Smooth muscle cell (in vitro differentiated cells): Measurements from ENCODE around the gene WASF3. TPM values are rescaled to one million over a fixed set of nuclear protein-coding genes. Genes with fewer than 3 reads are reported as not detected.

ENCODE experiments used
- DNase-seq: peaks from one replicate; lab custom pipeline; 2025; ENCODE audit not compliant: unreplicated experiment; lab: John Stamatoyannopoulos, UW
- H2AFZ ChIP-seq: fragments of 200-600 bp; sonication (generic); 2 replicates; pipeline ENCODE4 v1.6.0; 2016; ENCODE audit warnings: antibody characterized with exemption, low read depth, mild to moderate bottlenecking
- H3F3A ChIP-seq: fragments of 200-600 bp; sonication (generic); 2 replicates; pipeline ENCODE4 v1.6.0; 2017; ENCODE audit warnings: antibody characterized with exemption, low read depth
- H3K27ac ChIP-seq: fragments of 200-600 bp; sonication (generic); 2 replicates; pipeline ENCODE4 v1.5.1; 2016; ENCODE audit warnings: low read depth, mild to moderate bottlenecking
- H3K27me3 ChIP-seq: fragments of 200-600 bp; sonication (generic); 2 replicates; pipeline ENCODE4 v1.6.1; 2016; ENCODE audit warnings: low read depth, mild to moderate bottlenecking
- H3K36me3 ChIP-seq: fragments of 200-600 bp; sonication (generic); 2 replicates; pipeline ENCODE4 v1.5.1; 2016; ENCODE audit warnings: low read depth
- H3K4me1 ChIP-seq: fragments of 200-600 bp; sonication (generic); 2 replicates; pipeline ENCODE4 v1.5.1; 2016; ENCODE audit warnings: low read depth
- H3K4me2 ChIP-seq: fragments of 200-600 bp; sonication (generic); 2 replicates; pipeline ENCODE4 v1.6.0; 2016; ENCODE audit warnings: mild to moderate bottlenecking
- H3K4me3 ChIP-seq: fragments of 200-600 bp; sonication (generic); 2 replicates; pipeline ENCODE4 v1.5.1; 2016; ENCODE audit warnings: mild to moderate bottlenecking
- H3K79me2 ChIP-seq: fragments of 200-600 bp; sonication (generic); 2 replicates; pipeline ENCODE4 v1.6.0; 2016; ENCODE audit warnings: low read depth, mild to moderate bottlenecking
- H3K9ac ChIP-seq: fragments of 200-600 bp; sonication (generic); 2 replicates; pipeline ENCODE4 v1.6.0; 2016; ENCODE audit warnings: low read depth
- H3K9me3 ChIP-seq: fragments of 200-600 bp; sonication (generic); replicated peaks from 2 replicates; pipeline ENCODE4 v1.5.1; 2016; ENCODE audit warnings: low read depth
- H4K20me1 ChIP-seq: fragments of 200-600 bp; sonication (generic); 2 replicates; pipeline ENCODE4 v1.6.0; 2016; ENCODE audit warnings: low read depth
- WGBS: methylation state at CpG from one replicate; pipeline ENCODE4 v1.1.7; 2016; ENCODE audit warnings: low lambda C conversion rate; 5-methylcytosine and 5-hydroxymethylcytosine counted together
- polyA plus RNA-seq: library from polyadenylated mRNA; unstranded; fragments of >200 nt; fragmentation: Nextera tagmentation; extraction: Ambion mirVana; gene quantifications from 2 replicates; pipeline ENCODE4 v1.2.1, GENCODE V29; 2016
- total RNA-seq: library from RNA; depleted of rRNA; stranded (reverse); fragments of >200 nt; gene quantifications from 2 replicates; pipeline ENCODE4 v1.2.3, GENCODE V29; 2014
- TF ChIP-seq, protein P1 (sequence below): fragments of 200-600 bp; sonication (generic); IDR thresholded peaks from 2 replicates; pipeline ENCODE4 v1.5.1; 2017; ENCODE audit warnings: borderline replicate concordance, mild to moderate bottlenecking, antibody characterized with exemption; ENCODE audit not compliant: insufficient read depth, poor library complexity, severe bottlenecking

Gene WASF3
- total and polyA plus RNA-seq, 2 experiments from 2014 or later: 4.0 to 5.8 TPM

DNA sequence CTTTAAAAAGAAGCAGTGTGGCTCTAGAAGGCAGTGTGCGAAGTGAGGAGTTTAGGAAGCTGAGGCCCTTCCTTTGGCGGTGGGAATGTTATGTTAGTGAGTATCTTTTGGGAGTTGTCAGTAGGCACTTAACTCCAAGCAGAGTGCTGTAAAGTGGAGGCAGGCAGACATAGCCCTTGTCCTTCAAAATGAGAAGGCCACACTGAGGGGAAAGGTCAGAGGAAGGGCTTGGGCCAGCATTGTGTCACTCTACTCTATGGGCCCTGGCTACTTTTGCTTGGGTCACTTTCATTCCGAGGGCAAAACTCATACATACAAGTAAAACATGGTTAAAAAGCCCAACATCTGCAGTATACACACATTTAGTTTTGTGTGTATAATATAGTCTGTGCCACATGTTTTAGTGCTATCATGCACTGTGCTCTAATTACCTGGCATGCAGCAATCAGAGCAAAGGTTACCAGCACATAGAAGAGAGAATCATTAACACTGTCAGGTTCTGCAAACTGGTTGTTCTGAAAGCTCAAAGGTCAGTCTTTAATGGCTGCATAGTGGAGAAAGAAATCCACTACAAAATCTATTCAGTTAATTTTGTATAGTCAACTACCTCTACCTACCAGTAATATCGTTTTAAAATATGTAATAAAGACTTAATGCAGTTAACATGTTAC, 64.4 kb downstream of the WASF3 start:
- Histone ChIP-seq H3K9ac (no peak overlapping the region), H3F3A (no peaks in the 10 kb centered on the region), H3K9me3 (peaks cover 18% of the 10 kb centered on the region), H3K4me2 (no peak overlapping the region), H3K79me2 (no peaks in the 10 kb centered on the region), H3K27me3 (no peaks in the 10 kb centered on the region), H2AFZ (no peak overlapping the region), H3K36me3 (peaks cover 3% of the 10 kb centered on the region), H3K27ac (no peak overlapping the region), H4K20me1 (no peaks in the 10 kb centered on the region), H3K4me1 (peaks cover 4% of the 10 kb centered on the region), H3K4me3 (no peak overlapping the region)
- TF ChIP-seq, protein P1, sequence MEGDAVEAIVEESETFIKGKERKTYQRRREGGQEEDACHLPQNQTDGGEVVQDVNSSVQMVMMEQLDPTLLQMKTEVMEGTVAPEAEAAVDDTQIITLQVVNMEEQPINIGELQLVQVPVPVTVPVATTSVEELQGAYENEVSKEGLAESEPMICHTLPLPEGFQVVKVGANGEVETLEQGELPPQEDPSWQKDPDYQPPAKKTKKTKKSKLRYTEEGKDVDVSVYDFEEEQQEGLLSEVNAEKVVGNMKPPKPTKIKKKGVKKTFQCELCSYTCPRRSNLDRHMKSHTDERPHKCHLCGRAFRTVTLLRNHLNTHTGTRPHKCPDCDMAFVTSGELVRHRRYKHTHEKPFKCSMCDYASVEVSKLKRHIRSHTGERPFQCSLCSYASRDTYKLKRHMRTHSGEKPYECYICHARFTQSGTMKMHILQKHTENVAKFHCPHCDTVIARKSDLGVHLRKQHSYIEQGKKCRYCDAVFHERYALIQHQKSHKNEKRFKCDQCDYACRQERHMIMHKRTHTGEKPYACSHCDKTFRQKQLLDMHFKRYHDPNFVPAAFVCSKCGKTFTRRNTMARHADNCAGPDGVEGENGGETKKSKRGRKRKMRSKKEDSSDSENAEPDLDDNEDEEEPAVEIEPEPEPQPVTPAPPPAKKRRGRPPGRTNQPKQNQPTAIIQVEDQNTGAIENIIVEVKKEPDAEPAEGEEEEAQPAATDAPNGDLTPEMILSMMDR: no peak
- WGBS: 99% methylated on average over 4 of the region's 4 CpGs
- no peak for DNase-seq

DNA sequence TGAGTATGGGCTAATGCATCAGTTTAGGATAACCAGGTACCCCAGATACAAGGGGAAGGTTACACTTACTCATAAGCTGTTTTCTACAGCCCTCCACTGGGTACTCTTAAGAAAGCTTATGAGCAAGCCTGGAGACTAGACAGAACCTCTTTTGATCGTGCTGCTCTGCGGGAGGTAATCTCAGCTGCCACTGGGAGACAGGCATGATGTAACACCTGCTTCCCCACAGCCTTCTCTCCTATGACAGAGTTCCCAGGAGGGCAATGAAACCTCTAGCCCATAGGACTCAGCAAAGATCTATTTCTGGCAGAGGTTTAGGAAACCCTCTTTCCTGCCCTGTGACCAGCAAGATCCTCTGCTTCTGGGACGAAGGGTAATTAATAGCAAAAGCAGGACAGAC, 65.6 kb downstream of the WASF3 start:
- H2AFZ ChIP-seq: no peak overlapping the region
- peaks cover 4% of the 10 kb centered on the region for H3K4me1 ChIP-seq
- no peak overlapping the region for H3K9ac ChIP-seq
- no peaks in the 10 kb centered on the region for H4K20me1 ChIP-seq
- no peaks in the 10 kb centered on the region for H3F3A ChIP-seq
- no peak overlapping the region for H3K27ac ChIP-seq
- DNase-seq: no peak
- H3K79me2 ChIP-seq: no peaks in the 10 kb centered on the region
- H3K4me2 ChIP-seq: no peak overlapping the region
- H3K36me3 ChIP-seq: peaks cover 3% of the 10 kb centered on the region
- TF ChIP-seq, protein P1: no peak
- H3K9me3 ChIP-seq: peaks cover 18% of the 10 kb centered on the region
- H3K4me3 ChIP-seq: no peak overlapping the region
- H3K27me3 ChIP-seq: no peaks in the 10 kb centered on the region
- WGBS: 74% methylated on average over 3 of the region's 3 CpGs

DNA sequence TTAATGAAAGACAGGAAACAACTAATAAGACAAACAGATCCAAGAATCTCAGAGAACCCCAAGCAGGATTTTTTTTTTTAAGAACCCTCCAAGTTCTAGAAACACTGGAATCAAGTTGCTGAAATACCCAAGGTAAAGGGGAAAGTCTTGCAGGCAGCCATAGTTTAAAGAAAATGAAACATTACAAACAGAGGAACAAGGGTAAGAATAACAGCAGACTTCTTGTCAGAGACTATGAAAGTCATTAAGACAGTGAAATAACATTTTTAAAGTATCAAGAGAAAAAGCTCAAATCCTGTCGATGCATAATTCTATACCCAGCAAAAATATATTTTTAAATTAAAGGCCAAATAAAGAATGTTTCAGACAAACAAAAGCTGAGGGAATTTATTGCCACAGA, 67.1 kb downstream of the WASF3 start:
- H3K9me3 ChIP-seq: peaks cover 18% of the 10 kb centered on the region
- H3K27ac ChIP-seq: no peak overlapping the region
- TF ChIP-seq, protein P1: no peak
- no peak for DNase-seq
- H4K20me1 ChIP-seq: no peaks in the 10 kb centered on the region
- no peak overlapping the region for H3K4me2 ChIP-seq
- no peak overlapping the region for H2AFZ ChIP-seq
- H3K9ac ChIP-seq: no peak overlapping the region
- no peaks in the 10 kb centered on the region for H3F3A ChIP-seq
- no peak overlapping the region for H3K4me3 ChIP-seq
- 95% methylated on average over 1 of the region's 1 CpG for WGBS
- H3K36me3 ChIP-seq: peaks cover 3% of the 10 kb centered on the region
- no peaks in the 10 kb centered on the region for H3K79me2 ChIP-seq
- no peaks in the 10 kb centered on the region for H3K4me1 ChIP-seq
- H3K27me3 ChIP-seq: no peaks in the 10 kb centered on the region

DNA sequence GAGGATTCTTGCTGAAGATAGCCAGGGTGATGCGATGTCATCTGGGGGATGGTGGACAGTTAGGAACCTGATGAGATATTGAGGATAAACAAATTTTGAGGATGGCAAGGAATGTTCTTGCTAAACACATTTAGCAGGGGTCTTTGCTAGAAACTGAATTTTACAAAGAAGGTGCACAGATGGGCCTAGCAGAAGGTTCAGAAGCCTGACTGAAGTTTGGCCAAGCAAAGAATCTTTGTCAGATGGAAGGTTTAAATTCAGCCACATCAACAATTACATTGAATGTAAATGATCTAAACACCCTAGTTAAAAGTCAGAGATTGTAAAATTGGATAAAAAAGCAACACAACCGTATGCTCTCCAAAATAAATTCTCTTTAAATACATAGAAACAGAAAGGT, 68.8 kb downstream of the WASF3 start:
- no peak for DNase-seq
- Histone ChIP-seq H3K27ac (no peak overlapping the region), H3F3A (no peaks in the 10 kb centered on the region), H2AFZ (no peak overlapping the region), H3K9me3 (peaks cover 18% of the 10 kb centered on the region), H3K4me2 (no peak overlapping the region), H4K20me1 (no peaks in the 10 kb centered on the region), H3K4me3 (no peak overlapping the region), H3K9ac (no peak overlapping the region), H3K4me1 (no peaks in the 10 kb centered on the region), H3K79me2 (no peaks in the 10 kb centered on the region), H3K27me3 (no peaks in the 10 kb centered on the region), H3K36me3 (peaks cover 3% of the 10 kb centered on the region)
- TF ChIP-seq, protein P1: no peak
- 99% methylated on average over 2 of the region's 2 CpGs for WGBS
